Fibroblast of upper back skin (primary cell): Measurements from ENCODE around the gene ANXA3.

Experiments
- DNase-seq: peaks from one replicate; pipeline ENCODE4 v3.0.0-alpha.2; 2013

ANXA3 gene

GRCh38 chr4:78612398-78613178 lies 61.0 kb downstream of the ANXA3 start:
- DNase-seq, result peak; percentile 61

DNA sequence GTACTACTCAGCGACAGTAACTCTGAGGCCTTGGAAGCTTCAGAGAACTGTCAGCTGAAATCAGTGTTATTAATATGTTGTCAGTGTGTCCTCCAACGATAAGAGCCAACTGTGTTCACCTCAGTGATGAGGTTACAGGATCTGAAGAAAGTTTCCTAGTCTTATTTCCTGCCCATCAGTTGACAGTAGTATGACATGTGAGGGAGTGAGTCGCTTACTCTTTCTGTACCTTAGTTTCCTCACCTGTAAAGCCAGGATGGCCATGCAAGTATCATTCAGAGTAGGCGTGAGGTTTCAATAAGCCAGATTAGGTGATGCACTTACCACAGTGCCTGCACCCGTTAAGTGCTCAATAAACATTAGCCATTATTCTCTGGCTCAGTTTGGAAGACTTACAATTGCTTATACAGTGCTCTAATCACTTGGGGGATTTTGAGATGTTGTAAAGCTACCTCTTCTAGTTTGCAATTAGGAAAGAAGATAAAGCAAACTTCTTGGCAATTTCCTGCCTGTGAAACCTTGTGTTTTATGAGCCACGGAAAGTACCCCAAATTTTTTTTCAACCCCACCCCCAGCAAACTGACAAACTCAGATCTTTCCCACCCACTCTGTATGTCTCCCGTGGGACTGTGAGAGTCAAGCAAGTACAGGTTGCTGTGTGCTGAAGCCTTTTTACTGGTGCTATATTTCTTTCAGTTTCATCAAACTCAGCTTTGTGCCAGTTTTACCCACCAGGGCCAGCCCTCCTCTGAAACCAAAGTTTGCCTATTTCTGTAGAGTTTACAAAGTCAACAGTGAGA lies 62.2 kb downstream of the ANXA3 start:
- no peak for DNase-seq

DNA sequence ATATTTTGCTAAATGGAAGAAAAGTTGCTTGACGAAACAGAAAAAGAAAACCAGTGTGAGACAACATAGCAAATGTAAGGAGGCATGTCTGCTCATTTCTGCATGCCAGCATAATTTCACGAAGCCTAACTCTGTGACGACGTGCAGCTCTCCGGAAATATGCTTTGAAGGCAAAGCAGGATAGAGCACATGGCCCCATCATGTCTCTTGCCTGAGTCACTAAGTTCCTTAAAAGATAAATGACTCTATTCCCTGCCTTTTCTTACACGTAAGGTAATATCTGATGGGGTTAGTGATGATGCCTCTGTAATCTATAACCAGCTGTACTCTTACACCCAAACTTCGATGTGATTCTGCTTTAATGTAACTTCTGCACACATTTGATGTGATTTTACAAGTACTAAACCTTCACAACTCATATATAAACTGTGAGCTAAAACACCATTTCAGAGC lies 64.5 kb downstream of the ANXA3 start:
- peak; percentile 82 for DNase-seq

- DNase-seq, result no peak
These were observed 66.9 kb downstream of the ANXA3 start for GRCh38 chr4:78618436-78618835.

DNA sequence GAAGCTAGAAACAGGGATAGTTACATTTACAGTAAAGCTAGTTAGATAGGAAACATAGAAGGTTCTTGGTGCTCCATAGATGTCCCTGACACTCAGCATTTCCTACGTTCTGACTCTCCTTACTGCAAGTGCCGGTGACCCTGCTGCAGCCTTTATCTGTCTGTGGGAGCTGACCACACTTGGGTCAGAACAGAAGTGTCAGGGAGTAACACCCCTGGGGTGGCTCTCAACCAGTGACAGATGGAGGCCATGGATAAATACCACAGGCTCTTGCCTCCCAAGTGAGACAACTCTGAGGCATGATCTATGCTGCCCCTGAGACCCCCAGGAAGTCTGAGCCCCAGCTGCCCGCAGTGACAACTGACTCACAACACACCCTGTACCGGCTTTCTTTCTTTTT lies 69.8 kb downstream of the ANXA3 start:
- DNase-seq, result no peak

GRCh38 chr4:78622253-78622979 lies 70.8 kb downstream of the ANXA3 start:
- peak; percentile 58 for DNase-seq

- no peak for DNase-seq
These were observed 72.5 kb downstream of the ANXA3 start for GRCh38 chr4:78624048-78624447.

DNA sequence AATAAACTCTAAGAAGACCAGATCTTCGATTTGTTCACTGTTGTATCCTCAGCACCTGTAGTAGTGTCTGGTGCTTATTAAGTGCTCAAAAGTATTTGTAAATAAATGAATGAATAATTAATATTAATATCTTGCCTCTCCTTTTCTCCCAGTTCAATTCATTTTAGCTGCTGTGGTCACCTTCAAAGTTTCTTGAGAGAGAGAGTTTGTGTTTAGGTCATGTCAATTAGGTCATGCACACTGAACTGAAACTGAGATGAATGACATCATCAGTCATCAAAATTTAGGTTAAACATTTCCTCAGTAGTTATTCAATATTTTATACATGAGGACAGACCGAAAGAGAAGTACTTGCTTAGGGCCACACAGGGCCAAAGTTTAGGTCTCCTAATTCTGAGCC lies 73.5 kb downstream of the ANXA3 start:
- no peak for DNase-seq

DNA sequence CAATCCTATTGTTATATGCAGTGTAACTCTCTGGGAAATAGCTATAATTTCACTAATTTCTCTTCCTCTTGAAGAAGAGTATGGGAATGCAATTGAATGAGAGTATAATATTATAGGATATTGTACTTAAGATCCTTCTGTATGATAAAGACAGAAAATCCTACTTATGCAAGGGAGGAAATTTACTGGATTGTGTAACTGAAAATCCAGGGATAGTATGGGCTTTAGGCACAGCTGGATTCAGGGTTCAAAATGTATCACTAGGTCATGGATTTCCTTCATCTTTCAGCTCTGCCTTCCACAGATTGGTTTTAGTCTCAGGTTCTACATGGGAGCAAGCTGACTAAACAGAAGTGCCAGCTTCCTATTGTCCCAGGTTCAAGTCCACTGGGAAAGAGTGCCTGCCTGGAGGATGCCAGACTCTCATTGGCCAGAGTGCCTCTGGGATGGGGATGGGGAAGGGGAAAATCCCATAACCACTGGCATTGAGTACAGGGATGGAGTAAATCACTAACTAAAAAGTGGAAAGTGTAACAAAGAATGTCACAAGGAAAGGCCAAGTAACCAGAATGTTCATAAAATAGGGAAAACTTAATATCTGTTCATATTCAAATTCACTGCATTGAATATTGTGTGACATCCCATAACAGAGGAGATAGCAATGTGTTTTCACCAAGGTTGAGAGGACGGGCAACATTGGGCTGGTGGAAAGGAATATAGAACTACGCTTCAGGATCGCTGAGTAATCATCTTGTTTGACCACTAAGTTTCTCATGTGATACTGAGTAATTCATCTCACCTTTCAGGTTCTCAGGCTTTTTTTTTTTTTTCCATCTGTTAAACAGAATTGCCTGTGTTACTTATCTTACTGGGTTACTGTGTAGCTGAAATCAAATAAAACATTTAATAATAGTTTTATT lies 75.7 kb downstream of the ANXA3 start:
- DNase-seq, result no peak

DNA sequence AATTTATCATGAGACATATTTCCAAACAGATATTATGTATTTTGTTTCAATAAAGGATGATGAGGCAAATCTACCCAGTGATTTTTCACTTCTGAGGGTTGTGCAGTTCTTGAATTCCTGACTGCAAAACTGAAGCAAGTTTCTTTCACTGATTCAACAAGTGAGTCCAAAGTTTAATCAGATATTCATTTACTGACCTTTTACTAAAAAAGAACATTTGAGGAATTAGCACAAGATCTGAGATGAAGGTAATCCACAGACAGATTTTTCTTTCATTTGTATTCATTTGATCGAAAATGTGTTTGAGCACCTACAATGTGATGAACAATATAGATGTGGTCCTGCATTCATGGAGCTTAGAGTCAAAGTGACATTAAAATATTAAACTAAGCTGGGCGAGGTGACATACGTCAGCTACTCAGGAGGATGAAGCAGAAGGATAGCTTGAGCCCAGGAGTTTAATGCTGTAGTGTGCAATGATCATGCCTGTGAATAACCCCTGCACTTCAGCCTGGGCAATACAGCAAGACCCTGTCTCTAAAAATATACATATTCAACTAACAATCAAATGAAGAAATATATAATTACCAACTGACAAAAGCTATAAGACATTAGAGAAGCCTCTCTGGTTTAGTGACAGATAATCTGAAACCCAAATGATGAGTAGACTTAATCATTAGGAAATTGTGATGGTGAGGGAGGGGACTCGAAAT lies 76.6 kb downstream of the ANXA3 start:
- DNase-seq, result no peak

GRCh38 chr4:78629991-78630541 lies 78.5 kb downstream of the ANXA3 start:
- no peak for DNase-seq

GRCh38 chr4:78630615-78631014 lies 79.0 kb downstream of the ANXA3 start:
- DNase-seq, result no peak

DNA sequence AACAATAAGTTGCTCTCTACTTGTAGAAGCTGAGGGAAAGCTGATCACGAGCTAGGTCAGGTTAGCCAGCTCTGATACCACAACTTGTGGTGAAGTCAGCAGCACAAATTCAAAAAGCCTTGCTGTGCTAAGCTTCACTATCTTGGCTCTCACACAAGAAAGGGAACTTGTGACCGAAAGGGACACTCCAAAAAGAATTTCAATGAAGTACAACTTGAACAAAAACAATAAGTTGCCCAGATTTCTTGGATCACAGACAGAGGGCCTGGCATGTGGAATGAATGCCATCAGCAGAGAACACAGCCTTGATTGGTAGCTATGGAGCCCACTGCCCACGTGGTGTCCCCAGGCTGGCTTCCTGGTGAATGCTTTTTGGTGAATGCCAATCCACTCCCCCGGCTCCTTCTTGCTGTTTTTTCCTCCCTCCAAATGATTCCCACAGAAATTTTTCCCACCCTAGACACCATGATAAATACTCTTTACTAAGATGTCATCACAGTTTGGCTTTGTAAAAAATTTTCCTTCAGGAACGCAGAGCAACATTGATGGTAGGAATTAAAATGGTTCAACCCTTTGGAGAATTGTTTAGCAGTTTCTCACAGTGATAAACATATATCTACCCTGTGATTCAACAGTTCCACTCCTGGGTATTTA lies 82.6 kb downstream of the ANXA3 start:
- no peak for DNase-seq

DNA sequence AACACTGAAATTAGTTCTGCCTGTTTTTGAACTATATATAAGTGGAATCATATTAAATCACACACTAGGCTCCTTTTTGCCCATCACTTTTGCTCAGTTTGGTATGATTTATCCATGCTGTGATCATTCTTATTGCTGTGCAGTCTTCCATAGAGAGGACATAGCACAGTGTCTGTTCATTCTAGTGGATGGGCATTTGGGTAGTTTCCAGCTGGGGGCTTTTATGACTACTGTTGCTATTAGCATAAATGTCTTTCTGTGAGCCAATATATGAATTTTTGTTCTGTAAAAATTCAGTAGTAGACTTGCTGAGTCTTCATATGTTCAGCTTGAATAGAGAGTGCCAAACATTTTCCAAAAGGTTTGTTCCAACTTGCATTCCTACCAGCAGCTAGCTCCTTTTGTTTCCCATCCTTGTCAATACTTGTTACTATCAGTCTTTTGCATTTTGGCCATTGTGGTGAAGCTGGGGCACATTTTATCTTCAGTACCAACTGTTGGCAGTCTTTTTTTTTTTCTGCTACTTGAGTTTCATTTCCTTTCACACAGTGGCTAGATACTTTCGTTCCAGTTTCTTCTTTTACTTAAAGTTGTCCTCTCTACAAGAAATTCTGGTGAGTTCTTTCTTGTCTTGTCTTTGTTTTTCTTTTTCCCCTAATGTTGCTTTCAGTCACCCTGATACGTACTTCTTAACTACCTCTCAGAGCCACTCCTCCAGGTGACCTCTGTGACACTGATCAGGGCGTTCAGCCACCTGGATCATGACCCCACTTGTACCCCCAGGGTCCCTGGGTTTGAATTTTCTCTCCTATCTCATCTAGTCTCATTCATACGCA lies 87.0 kb downstream of the ANXA3 start:
- no peak for DNase-seq

- no peak for DNase-seq
These were observed 89.1 kb downstream of the ANXA3 start for GRCh38 chr4:78640714-78641113.

DNA sequence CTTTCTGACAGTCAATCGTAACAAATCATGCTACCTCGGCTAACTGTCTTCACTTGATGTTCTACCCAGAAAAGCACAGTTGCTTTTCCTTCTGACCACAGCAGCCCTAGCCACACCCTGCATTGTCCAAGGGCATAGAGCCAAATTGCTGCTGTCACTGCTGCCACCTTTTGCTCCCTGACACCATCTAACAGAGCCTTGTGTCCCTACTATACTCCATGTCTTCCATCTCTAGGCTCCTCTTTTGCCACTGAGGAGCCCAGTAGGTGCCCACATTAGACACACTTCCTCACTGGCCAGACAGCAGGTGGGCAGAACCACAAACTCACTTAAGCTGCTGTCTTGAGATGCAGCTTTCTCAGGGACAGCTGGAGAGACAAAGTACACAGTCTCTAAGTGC lies 91.4 kb downstream of the ANXA3 start:
- DNase-seq, result no peak

- DNase-seq, result no peak
These were observed 92.6 kb downstream of the ANXA3 start for GRCh38 chr4:78644063-78644691.

DNA sequence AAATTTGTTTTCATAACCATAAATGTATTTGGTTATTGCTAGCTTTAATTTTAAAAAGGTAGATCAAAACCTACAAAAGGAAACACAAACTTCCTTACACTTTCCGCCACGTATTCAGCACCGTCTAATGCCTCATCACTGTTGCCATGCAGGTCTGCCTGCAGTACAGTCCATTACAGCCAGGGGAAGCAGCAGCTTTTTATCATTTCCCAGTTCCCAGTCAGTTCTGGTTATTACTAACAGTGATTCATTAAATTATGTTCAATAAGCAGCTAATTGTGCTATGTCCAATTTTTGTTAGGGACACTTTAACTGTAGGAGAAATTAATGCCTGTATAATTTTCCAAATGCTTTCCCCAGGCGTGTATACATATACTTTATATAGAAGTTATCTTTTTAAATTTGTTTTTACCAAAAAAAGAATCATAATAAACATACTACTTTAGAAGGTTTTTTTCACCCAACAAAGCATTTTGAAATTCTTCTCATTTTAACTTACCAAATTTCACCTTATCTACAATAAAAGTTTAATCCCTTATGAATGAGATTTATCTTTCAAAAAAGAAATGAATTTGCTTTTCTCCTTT lies 93.3 kb downstream of the ANXA3 start:
- peak; percentile 81 for DNase-seq
